PC-3 (cell line): Measurements from ENCODE around the gene RPS19BP1. TPM values are rescaled to one million over a fixed set of nuclear protein-coding genes. Genes with fewer than 3 reads are reported as not detected.

Experiments used
- ATAC-seq: fragments of 200-7000 bp; cut with Tn5 transposase; 2 replicates; pipeline ENCODE4 v1.9.1; 2020; ENCODE audit warnings: mild to moderate bottlenecking, moderate library complexity
- BruUV-seq: library from RNA; stranded (reverse); fragments of 400-500 nt; replicated peaks from 2 replicates; lab custom pipeline; 2021; lab: Mats Ljungman, UMichigan
- CTCF ChIA-PET: fragments of 300-600 bp; sonication (Branson Sonifier 250); formaldehyde crosslinking; loops from one replicate; lab custom pipeline; 2022; ENCODE audit warnings: antibody characterized with exemption; lab: Charles Lee
- POLR2A ChIA-PET: fragments of 300-600 bp; sonication (Branson Sonifier 250); formaldehyde crosslinking; loops from one replicate; lab custom pipeline; 2022; ENCODE audit warnings: antibody characterized with exemption; ENCODE audit not compliant: unreplicated experiment; lab: Charles Lee
- DNase-seq: peaks from one replicate; pipeline ENCODE4 v3.0.0-alpha.2; 2015
- H2AFZ ChIP-seq: fragments of 300-600 bp; sonication (generic); 2 replicates; pipeline ENCODE4 v1.6.0; 2016; ENCODE audit warnings: antibody characterized with exemption, low read length
- H3F3A ChIP-seq: fragments of 300-600 bp; sonication (generic); one replicate; pipeline ENCODE4 v1.6.0; 2017; ENCODE audit warnings: antibody characterized with exemption, low read length, control low read depth, mild to moderate bottlenecking; ENCODE audit not compliant: unreplicated experiment
- H3K27ac ChIP-seq: fragments of 300-600 bp; sonication (generic); 2 replicates; pipeline ENCODE4 v1.5.1; 2016; ENCODE audit warnings: mild to moderate bottlenecking, low read length
- H3K27me3 ChIP-seq: fragments of 300-600 bp; sonication (generic); 2 replicates; pipeline ENCODE4 v1.6.1; 2016; ENCODE audit warnings: low read length, mixed read lengths
- H3K36me3 ChIP-seq: fragments of 300-600 bp; sonication (generic); 2 replicates; pipeline ENCODE4 v1.6.1; 2016; ENCODE audit warnings: low read depth, mixed run types, low read length, mixed read lengths
- H3K4me1 ChIP-seq: fragments of 300-600 bp; sonication (generic); 2 replicates; pipeline ENCODE4 v1.5.1; 2016; ENCODE audit warnings: low read length; ENCODE audit not compliant: insufficient read depth
- H3K4me2 ChIP-seq: fragments of 300-600 bp; sonication (generic); 2 replicates; pipeline ENCODE4 v1.6.0; 2016; ENCODE audit warnings: low read length
- H3K4me3 ChIP-seq: fragments of 300-600 bp; sonication (generic); 2 replicates; pipeline ENCODE4 v1.5.1; 2016; ENCODE audit warnings: mild to moderate bottlenecking, low read length, mixed read lengths
- H3K79me2 ChIP-seq: fragments of 300-600 bp; sonication (generic); 2 replicates; pipeline ENCODE4 v1.6.1; 2017; ENCODE audit warnings: low read length, mixed read lengths
- H3K9ac ChIP-seq: fragments of 300-600 bp; sonication (generic); 2 replicates; pipeline ENCODE4 v1.6.0; 2016; ENCODE audit warnings: mild to moderate bottlenecking, low read length
- H3K9me2 ChIP-seq: fragments of 300-600 bp; sonication (generic); replicated peaks from 2 replicates; pipeline ENCODE4 v1.6.1; 2016; ENCODE audit warnings: mixed run types, low read length, mixed read lengths
- H3K9me3 ChIP-seq: fragments of 300-600 bp; sonication (generic); 2 replicates; pipeline ENCODE4 v1.6.1; 2016; ENCODE audit warnings: low read length, mixed read lengths
- H4K20me1 ChIP-seq: fragments of 300-600 bp; sonication (generic); 2 replicates; pipeline ENCODE4 v1.6.1; 2016; ENCODE audit warnings: low read length, mixed read lengths
- EZH2 ChIP-seq: fragments of 300-600 bp; sonication (generic); IDR thresholded peaks from one replicate; pipeline ENCODE4 v1.6.1; 2017; ENCODE audit warnings: antibody characterized with exemption, mild to moderate bottlenecking, low read length; ENCODE audit not compliant: unreplicated experiment
- EZH2phosphoT487 ChIP-seq: fragments of 300-600 bp; sonication (generic); IDR thresholded peaks from 2 replicates; pipeline ENCODE4 v1.6.1; 2018; ENCODE audit warnings: mild to moderate bottlenecking, antibody characterized with exemption, low read length, borderline replicate concordance
- intact Hi-C: fragments of 100-400 bp; cut with micrococcal nuclease; formaldehyde crosslinking; loops from 2 replicates; pipeline ENCODE4 v1.9.0; 2023
- total RNA-seq: library from RNA; depleted of rRNA; stranded (reverse); fragments of >200 nt; gene quantifications from 2 replicates; pipeline ENCODE4 v1.2.3, GENCODE V29; 2014
- TF ChIP-seq, protein P1 (sequence below): fragments of 300-600 bp; sonication (generic); conservative IDR thresholded peaks from 2 replicates; pipeline ENCODE4 v1.5.1; 2017; ENCODE audit warnings: antibody characterized with exemption, low read depth, mild to moderate bottlenecking, low read length

Gene RPS19BP1
- total RNA-seq, 1 experiment from 2014 or later, result 253 TPM

DNA sequence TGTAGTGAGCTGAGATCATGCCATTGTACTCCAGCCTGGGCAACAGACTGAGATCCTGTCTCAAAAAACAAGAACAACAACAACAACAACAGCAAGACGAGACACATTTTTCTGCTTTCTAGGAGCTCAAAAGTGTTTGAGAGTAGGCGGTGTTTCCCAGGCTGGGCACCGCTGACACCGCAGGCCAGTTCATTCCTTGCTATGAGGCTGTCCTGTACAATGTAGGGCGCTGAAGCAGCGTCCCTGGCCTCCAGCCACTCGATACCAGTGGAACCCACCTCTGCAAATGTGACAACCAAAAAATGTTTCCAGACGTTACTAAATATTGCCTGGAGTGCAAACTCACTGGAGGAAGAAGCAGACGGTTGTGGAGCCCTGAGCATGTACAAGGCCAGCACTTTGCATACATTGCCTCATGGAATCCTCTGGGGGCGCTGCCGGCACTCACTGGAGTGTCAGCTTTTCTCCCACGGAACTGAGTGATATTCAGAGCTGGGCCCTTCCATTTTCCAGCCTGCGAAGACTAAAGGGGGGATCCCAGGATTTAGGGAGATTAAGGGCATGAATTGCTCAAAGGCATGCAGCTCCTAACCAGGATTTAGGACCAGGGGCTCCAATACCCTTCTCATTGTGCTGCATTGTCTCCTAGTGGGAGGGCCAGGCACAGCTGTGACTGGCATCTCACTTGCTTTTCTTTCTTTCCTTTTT lies 36.3 kb downstream of the RPS19BP1 start:
- Histone ChIP-seq H3K9ac (no peak overlapping the region), H3K36me3 (no peaks in the 10 kb centered on the region), H3F3A (no peaks in the 10 kb centered on the region), H2AFZ (no peak overlapping the region), H3K4me1 (peaks cover 16% of the 10 kb centered on the region), H4K20me1 (no peaks in the 10 kb centered on the region), H3K27me3 (no peaks in the 10 kb centered on the region), H3K79me2 (no peaks in the 10 kb centered on the region), H3K9me2 (no peaks in the 10 kb centered on the region), H3K27ac (no peak overlapping the region), H3K4me2 (no peak overlapping the region), H3K9me3 (no peaks in the 10 kb centered on the region), H3K4me3 (no peak overlapping the region)
- DNase-seq (peak; percentile 51), ATAC-seq (peak; percentile 87)
- no peak for TF ChIP-seq EZH2
- TF ChIP-seq, protein P1, sequence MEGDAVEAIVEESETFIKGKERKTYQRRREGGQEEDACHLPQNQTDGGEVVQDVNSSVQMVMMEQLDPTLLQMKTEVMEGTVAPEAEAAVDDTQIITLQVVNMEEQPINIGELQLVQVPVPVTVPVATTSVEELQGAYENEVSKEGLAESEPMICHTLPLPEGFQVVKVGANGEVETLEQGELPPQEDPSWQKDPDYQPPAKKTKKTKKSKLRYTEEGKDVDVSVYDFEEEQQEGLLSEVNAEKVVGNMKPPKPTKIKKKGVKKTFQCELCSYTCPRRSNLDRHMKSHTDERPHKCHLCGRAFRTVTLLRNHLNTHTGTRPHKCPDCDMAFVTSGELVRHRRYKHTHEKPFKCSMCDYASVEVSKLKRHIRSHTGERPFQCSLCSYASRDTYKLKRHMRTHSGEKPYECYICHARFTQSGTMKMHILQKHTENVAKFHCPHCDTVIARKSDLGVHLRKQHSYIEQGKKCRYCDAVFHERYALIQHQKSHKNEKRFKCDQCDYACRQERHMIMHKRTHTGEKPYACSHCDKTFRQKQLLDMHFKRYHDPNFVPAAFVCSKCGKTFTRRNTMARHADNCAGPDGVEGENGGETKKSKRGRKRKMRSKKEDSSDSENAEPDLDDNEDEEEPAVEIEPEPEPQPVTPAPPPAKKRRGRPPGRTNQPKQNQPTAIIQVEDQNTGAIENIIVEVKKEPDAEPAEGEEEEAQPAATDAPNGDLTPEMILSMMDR, result peak; percentile 75
- CTCF ChIA-PET, result interaction anchor here (0.6 to 1.2 kb wide), 6 partner anchors 21 to 540 kb away, joined by 3 to 8 read pairs (median 4); partner anchors contain the start of gene TAB1
- intact Hi-C loops, result loop anchor here (5.0 to 10.0 kb wide), 2 partner anchors 36 to 61 kb away; partner anchors contain the start of gene RPS19BP1
- BruUV-seq, result no TSS peak
- POLR2A ChIA-PET, result no interaction called here

DNA sequence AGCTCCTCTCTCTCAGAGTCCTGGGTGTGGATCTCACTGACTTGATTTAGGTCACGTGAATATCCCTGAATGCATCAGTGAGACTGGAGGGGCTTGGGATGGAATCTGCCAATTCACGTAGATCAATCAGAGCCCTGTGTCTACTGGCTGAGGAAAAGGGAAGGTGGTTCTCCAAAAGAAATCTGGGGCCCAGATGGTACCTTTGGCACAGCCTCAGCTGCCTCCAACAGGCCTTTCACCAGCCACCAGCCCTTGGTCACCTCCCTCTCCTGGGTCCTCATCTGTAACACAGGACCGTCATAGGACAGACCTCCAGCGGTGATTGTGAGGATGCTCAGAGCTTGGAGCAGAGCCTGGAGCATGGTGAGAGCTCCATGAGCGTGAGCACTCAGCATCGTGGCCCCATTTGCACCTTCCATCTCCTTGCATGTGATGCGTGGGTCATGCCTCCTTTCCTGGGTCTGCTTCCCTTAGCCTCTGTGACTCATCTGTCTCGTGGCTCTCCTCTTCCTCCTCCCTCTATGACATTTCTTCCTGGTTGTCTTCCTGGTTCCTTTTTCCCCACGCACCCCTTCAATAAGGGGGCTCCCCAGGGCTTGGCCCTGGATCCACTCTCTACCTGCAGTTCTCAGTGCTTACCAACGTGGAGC lies 38.0 kb downstream of the RPS19BP1 start:
- intact Hi-C loops, result loop anchor here (5.0 to 10.0 kb wide), 2 partner anchors 38 to 60 kb away; partner anchors contain the start of gene RPS19BP1
- H3K9ac ChIP-seq, result no peak overlapping the region
- H3K4me2 ChIP-seq, result 0 out of 2 replicates have a peak overlapping the region, but pooled peaks have one; percentile 19
- H3F3A ChIP-seq, result no peaks in the 10 kb centered on the region
- DNase-seq (no peak), ATAC-seq (no peak)
- BruUV-seq, result no TSS peak
- no peak overlapping the region for H2AFZ ChIP-seq
- ChIA-PET CTCF (interaction anchor here (1.2 kb wide), 1 partner anchor 26 kb away, joined by 3 read pairs; the partner anchor contains the start of gene ATF4), POLR2A (no interaction called here)
- no peak overlapping the region for H3K4me3 ChIP-seq
- H3K27ac ChIP-seq, result peak overlapping the region; percentile 27
- peaks cover 14% of the 10 kb centered on the region for H3K4me1 ChIP-seq
- H3K36me3 ChIP-seq, result no peaks in the 10 kb centered on the region
- H4K20me1 ChIP-seq, result no peaks in the 10 kb centered on the region
- no peak for TF ChIP-seq EZH2phosphoT487
- TF ChIP-seq, protein P1, result no peak
- no peak for TF ChIP-seq EZH2
- H3K9me2 ChIP-seq, result no peaks in the 10 kb centered on the region
- no peaks in the 10 kb centered on the region for H3K79me2 ChIP-seq
- no peaks in the 10 kb centered on the region for H3K9me3 ChIP-seq
- H3K27me3 ChIP-seq, result no peaks in the 10 kb centered on the region
